ENCODE results near the gene FOXA1.

FOXA1 gene

DNA sequence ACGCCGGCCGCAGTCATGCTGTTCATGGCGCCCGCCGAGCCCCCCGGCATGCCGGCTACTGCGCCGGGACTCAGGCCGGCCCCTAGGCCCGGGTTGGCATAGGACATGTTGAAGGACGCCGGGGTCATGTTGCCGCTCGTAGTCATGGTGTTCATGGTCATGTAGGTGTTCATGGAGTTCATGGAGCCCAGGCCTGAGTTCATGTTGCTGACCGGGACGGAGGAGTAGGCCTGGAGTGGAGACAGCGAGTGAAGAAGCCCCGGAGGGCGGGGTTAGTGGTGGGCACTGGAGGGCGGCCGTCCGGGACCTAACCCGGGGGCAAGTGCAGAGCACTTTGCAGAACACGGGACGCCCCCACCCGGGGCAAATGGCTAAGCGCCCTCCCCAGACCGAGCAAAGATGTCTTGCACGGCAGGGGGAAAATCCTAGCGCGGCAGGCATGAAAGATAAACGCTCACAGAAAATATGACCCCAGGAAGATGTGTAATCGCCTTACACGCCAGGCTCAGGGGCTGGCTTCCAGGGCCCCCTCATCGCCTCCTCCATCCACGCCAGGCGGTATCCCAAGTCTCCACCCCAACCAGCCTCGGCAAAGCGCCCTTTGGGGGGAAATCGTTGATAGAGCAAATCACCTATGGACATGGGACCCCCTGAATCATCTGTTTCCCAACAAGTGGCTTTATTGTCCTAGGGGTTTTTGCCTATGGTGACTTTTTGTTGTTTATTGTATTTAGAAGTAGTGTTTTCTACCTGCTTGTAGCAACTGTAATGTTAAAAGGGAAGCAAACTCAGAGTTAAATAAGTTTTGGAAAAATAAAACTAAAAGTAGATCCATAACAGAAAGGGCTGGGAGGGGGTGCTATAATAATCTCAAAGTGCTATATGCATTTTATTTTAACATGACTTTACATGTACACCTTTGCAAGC, 2.3 kb downstream of the FOXA1 start:
- no peak overlapping the region for H3K4me3 ChIP-seq (ENCODE audit: low read depth, low read length)
- TF ChIP-seq CTCF (IDR thresholded peaks at IDR 0.05; ENCODE audit: borderline replicate concordance, insufficient read depth, low read depth, low read length): no peak

DNA sequence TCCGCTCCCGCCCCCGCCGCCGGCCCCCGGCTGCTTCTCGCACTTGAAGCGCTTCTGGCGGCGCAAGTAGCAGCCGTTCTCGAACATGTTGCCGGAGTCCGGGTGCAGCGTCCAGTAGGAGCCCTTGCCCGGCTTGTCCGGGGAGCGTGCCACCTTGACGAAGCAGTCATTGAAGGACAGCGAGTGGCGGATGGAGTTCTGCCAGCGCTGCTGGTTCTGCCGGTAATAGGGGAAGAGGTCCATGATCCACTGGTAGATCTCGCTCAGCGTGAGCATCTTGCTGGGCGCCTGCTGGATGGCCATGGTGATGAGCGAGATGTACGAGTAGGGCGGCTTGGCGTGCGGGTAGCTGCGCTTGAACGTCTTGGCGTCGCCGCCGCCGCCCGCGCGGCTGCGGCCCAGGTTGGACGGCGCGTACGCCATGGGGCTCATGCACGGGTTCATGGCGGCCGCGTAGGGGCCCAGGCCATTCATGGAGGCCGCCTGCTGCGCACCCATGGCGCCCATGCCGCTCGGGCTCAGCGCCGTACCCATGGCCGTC, 3.0 kb downstream of the FOXA1 start:
- H3K4me3 ChIP-seq (ENCODE audit: low read depth, low read length): no peak overlapping the region
- no peak for TF ChIP-seq CTCF (IDR thresholded peaks at IDR 0.05; ENCODE audit: borderline replicate concordance, insufficient read depth, low read depth, low read length)

- no peak overlapping the region for H3K4me3 ChIP-seq (ENCODE audit: low read depth, low read length)
- no peak for TF ChIP-seq CTCF (IDR thresholded peaks at IDR 0.05; ENCODE audit: borderline replicate concordance, insufficient read depth, low read depth, low read length)
Observed at GRCh38 chr14:37591311-37591940, 3.6 kb downstream of the FOXA1 start.

- H3K4me3 ChIP-seq (ENCODE audit: low read depth, low read length): no peak overlapping the region
- no peak for TF ChIP-seq CTCF (IDR thresholded peaks at IDR 0.05; ENCODE audit: borderline replicate concordance, insufficient read depth, low read depth, low read length)
Observed at GRCh38 chr14:37590428-37591139, 4.5 kb downstream of the FOXA1 start.

DNA sequence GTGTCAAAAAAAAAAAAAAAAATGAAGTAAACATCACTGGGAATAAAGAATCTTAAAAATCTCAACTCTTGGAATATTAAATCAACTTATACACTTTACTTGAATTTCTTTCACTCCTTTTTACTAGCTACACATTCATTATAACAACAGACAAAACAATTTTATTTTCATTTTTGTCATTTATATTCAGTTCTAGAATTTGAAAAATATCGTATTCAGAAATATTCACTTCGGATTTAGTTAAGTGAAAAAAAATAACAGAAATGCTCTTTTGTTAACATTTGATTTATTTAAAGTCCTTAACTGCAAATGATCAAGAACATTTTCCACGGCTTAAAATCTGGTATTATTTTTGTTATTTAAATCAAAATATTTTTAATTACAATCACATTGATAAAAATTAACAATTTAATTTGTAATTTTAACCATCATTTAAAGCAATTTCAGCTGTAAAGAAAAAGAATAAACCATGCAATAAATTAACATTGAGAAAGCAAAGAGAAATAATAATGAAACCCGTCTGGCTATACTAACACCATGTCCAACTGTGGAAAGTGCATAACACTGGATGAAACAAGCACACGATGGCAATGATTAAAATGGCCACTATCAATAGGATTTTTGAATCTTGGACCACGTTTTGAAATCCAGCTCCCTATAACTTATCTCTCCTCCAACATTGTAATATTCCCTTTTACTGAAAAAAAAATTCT, 5.2 kb downstream of the FOXA1 start:
- no peak for TF ChIP-seq CTCF (IDR thresholded peaks at IDR 0.05; ENCODE audit: borderline replicate concordance, insufficient read depth, low read depth, low read length)

DNA sequence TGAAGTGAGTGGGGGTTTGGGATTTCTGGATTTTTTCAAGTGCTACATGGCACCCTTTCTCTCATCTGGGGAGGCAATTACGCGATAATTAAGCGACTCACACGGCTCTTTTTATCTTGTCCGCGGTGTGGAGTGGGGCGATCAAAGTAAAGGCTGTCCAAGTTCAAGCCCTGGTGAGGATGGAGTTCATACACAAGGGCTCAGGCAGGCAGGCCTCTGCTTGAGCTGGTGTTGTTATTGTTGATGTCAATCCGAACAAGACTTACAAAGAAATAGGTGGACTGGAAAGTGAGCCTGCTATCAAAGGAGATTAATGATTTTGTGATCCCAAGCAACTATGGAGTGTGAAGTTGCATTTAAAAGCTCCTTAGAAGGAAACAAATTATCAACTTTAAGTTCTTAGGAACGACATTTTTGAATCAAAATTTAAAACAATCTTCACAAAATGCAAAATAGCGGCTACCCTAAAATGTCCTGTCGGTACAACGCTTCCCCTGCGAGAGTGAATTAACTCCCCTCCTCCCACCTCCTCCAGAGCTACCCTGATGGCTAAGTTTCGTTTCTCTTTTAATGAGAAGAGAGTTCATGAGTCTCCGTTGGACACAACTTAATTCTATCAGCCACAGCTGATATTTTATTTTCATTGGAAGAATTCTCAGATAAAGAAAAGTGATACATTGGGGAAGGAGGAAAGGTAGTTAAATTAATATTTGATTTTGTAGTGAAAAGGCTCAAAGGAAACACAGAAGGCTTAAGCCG, 5.9 kb downstream of the FOXA1 start:
- H3K4me3 ChIP-seq (ENCODE audit: low read depth, low read length): no peak overlapping the region
- no peak for TF ChIP-seq CTCF (IDR thresholded peaks at IDR 0.05; ENCODE audit: borderline replicate concordance, insufficient read depth, low read depth, low read length)

More for the DNA sequence above, 5.2 kb downstream of the FOXA1 start:
- no peak overlapping the region for H3K4me3 ChIP-seq (ENCODE audit: low read depth, low read length)

Measured in GM12875 (cell line).